HepG2 (cell line): ENCODE data around the gene NOL12. TPM values are rescaled to one million over a fixed set of nuclear protein-coding genes. Genes with fewer than 3 reads are reported as not detected.
A peak's percentile ranks its signal among the peaks of the same experiment; 100 is the strongest.

Source experiments
- ATAC-seq: fragments of 200-7000 bp; cut with Tn5 transposase; 3 replicates; pipeline ENCODE4 v1.9.1; 2020; ENCODE audit warnings: mild to moderate bottlenecking, moderate library complexity
- BruUV-seq: library from RNA; stranded (reverse); fragments of 400-500 nt; replicated peaks from 2 replicates; lab custom pipeline; 2021; lab: Mats Ljungman, UMichigan
- CTCF ChIA-PET: fragments of 300-600 bp; formaldehyde crosslinking; extraction: SDS; loops from one replicate; lab custom pipeline; 2021; ENCODE audit warnings: low total read pairs, inconsistent platforms, low intra/inter-chr PET ratio; lab: Yijun Ruan, JAX
- POLR2A ChIA-PET: fragments of 350-600 bp; sonication (Branson Sonifier 250); formaldehyde crosslinking; loops from one replicate; lab custom pipeline; 2020; ENCODE audit warnings: antibody characterized with exemption, inconsistent platforms; lab: Yijun Ruan, JAX
- DNase-seq: peaks from one replicate; pipeline ENCODE4 v3.0.0-alpha.2; 2015; ENCODE audit warnings: low spot score
- FAIRE-seq: peaks from 3 replicates; lab custom pipeline; 2011; peaks lifted over from hg19 to GRCh38; lab: Jason Lieb, UNC
- H2AFZ ChIP-seq: one replicate; pipeline ENCODE4 v1.6.1; 2011; ENCODE audit warnings: low read length, inconsistent platforms
- H3K27ac ChIP-seq: fragments of 300-600 bp; 3 replicates; pipeline ENCODE4 v1.8.0; 2011; ENCODE audit warnings: mixed run types, mild to moderate bottlenecking, mixed read lengths, low read length, inconsistent platforms; ENCODE audit not compliant: insufficient read depth; ENCODE audit errors: extremely low read length
- H3K27me3 ChIP-seq, 2 experiments: fragments of 200-600 bp in 1 of 2; 2 replicates in 1 of 2; 3 replicates in 1 of 2; pipeline versions ENCODE4 v1.6.0 to v1.8.0; 2011; ENCODE audit warnings: low read length in 2 of 2, mild to moderate bottlenecking in 2 of 2, moderate library complexity in 2 of 2, inconsistent platforms in 1 of 2; ENCODE audit not compliant: insufficient read depth in 2 of 2, control insufficient read depth in 1 of 2
- H3K36me3 ChIP-seq, 2 experiments: fragments of 200-600 bp in 1 of 2; replicated peaks in 1 of 2; 2 replicates in 1 of 2; 3 replicates in 1 of 2; pipeline versions ENCODE4 v1.5.1 to v1.8.0; 2011; ENCODE audit warnings: low read length in 2 of 2, inconsistent platforms in 1 of 2; ENCODE audit not compliant: insufficient read depth in 2 of 2, control insufficient read depth in 1 of 2
- H3K4me1 ChIP-seq: 2 replicates; pipeline ENCODE4 v1.5.1; 2012; ENCODE audit warnings: low read length, inconsistent platforms; ENCODE audit not compliant: insufficient read depth
- H3K4me2 ChIP-seq: 2 replicates; pipeline ENCODE4 v1.6.0; 2011; ENCODE audit warnings: low read depth, low read length, inconsistent platforms
- H3K4me3 ChIP-seq, 3 experiments: fragments of 200-600 bp in 1 of 3; sonication (generic), shearing (Covaris generic) in 1 of 3; replicated peaks in 1 of 3; 2 replicates each; pipeline ENCODE4 v1.5.1; 2011 to 2016; ENCODE audit warnings: low read length in 3 of 3, inconsistent platforms in 2 of 3, low read depth in 2 of 3, mild to moderate bottlenecking in 2 of 3, control low read depth in 1 of 3, mixed read lengths in 1 of 3; ENCODE audit not compliant: insufficient read depth in 1 of 3
- H3K79me2 ChIP-seq: one replicate; pipeline ENCODE4 v1.6.1; 2011; ENCODE audit warnings: low read length, inconsistent platforms; ENCODE audit not compliant: insufficient read depth
- H3K9ac ChIP-seq: 2 replicates; pipeline ENCODE4 v1.6.0; 2011; ENCODE audit warnings: mild to moderate bottlenecking, low read depth, low read length, inconsistent platforms; ENCODE audit not compliant: insufficient read depth
- H3K9me3 ChIP-seq: 2 replicates; pipeline ENCODE4 v1.5.1; 2012; ENCODE audit warnings: mild to moderate bottlenecking, low read length
- H4K20me1 ChIP-seq: 2 replicates; pipeline ENCODE4 v1.6.0; 2011; ENCODE audit warnings: inconsistent platforms, mild to moderate bottlenecking, low read length, moderate library complexity; ENCODE audit not compliant: insufficient read depth
- AFF4 ChIP-seq: sonication (generic); formaldehyde crosslinking; IDR thresholded peaks from 2 replicates; pipeline ENCODE4 v1.4.0; 2020; ENCODE audit warnings: missing genetic modification reagents
- BCL6 ChIP-seq: IDR thresholded peaks from 2 replicates; pipeline ENCODE4 v1.6.1; 2016; ENCODE audit warnings: missing genetic modification reagents, missing compliant biosample characterization
- GATA4 ChIP-seq: sonication (generic); IDR thresholded peaks from 2 replicates; pipeline ENCODE4 v1.6.1; 2016; ENCODE audit warnings: antibody characterized with exemption, low read depth, borderline replicate concordance
- KLF15 ChIP-seq: sonication (generic); formaldehyde crosslinking; IDR thresholded peaks from 2 replicates; pipeline ENCODE4 v1.8.1; 2023; ENCODE audit warnings: borderline replicate concordance, mild to moderate bottlenecking, inconsistent platforms, missing genetic modification reagents, mixed read lengths
- MXD3 ChIP-seq: IDR thresholded peaks from 2 replicates; pipeline ENCODE4 v1.6.1; 2016; ENCODE audit warnings: mild to moderate bottlenecking, missing biosample characterization, missing genetic modification reagents
- NFE2 ChIP-seq: sonication (generic); formaldehyde crosslinking; IDR thresholded peaks from 2 replicates; pipeline ENCODE4 v1.4.0; 2020; ENCODE audit warnings: missing genetic modification reagents
- NFE2L2 ChIP-seq: fragments of 150-350 bp; IDR thresholded peaks from 2 replicates; pipeline ENCODE4 v1.6.1; 2014; ENCODE audit warnings: low read length
- PAXIP1 ChIP-seq: sonication (generic); formaldehyde crosslinking; conservative IDR thresholded peaks from 2 replicates; pipeline ENCODE4 v1.4.0; 2020; ENCODE audit warnings: mild to moderate bottlenecking, missing genetic modification reagents, moderate library complexity
- SATB2 ChIP-seq: sonication (generic); formaldehyde crosslinking; IDR thresholded peaks from 2 replicates; pipeline ENCODE4 v1.5.0; 2020; ENCODE audit warnings: missing genetic modification reagents
- ZNF382 ChIP-seq: sonication (generic); formaldehyde crosslinking; IDR thresholded peaks from 2 replicates; pipeline ENCODE4 v1.5.0; 2020; ENCODE audit warnings: missing genetic modification reagents, mild to moderate bottlenecking, borderline replicate concordance
- ZNF580 ChIP-seq: IDR thresholded peaks from 2 replicates; pipeline ENCODE4 v1.6.1; 2016; ENCODE audit warnings: low read depth, borderline replicate concordance
- ZNF674 ChIP-seq: sonication (generic); formaldehyde crosslinking; IDR thresholded peaks from 2 replicates; pipeline ENCODE4 v1.5.0; 2020; ENCODE audit warnings: low read depth, mild to moderate bottlenecking, missing genetic modification reagents
- ZNF687 ChIP-seq: sonication (generic); formaldehyde crosslinking; IDR thresholded peaks from 2 replicates; pipeline ENCODE4 v1.5.1; 2020; ENCODE audit warnings: mild to moderate bottlenecking, missing genetic modification reagents, moderate library complexity
- WGBS: methylation state at CpG from one replicate; pipeline ENCODE4 v1.1.6; 2017; ENCODE audit warnings: low lambda C conversion rate; 5-methylcytosine and 5-hydroxymethylcytosine counted together
- in situ Hi-C: cut with HindIII; loops from 2 replicates; pipeline ENCODE4 v1.10.0; 2017; ENCODE audit warnings: low pct_unique_long_range_greater_than_20kb; ENCODE audit not compliant: extremely low pct_ligation_motif_present
- intact Hi-C: fragments of 100-400 bp; cut with micrococcal nuclease; formaldehyde crosslinking; loops from one replicate; pipeline ENCODE4 v1.10.0; 2022; ENCODE audit not compliant: unreplicated experiment
- polyA plus RNA-seq, 8 experiments: library from polyadenylated mRNA; depleted of rRNA in 3 of 8; stranded (reverse) in 7 of 8; unstranded in 1 of 8; fragments of >200 nt; fragmentation: Illumina TruSeq in 4 of 8; extraction: Trizol in 4 of 8; gene quantifications; 2 replicates each; pipeline versions ENCODE4 v1.2.1 to v1.2.3, GENCODE V29; 2011 to 2016; ENCODE audit warnings: low read depth in 4 of 8, missing spikeins in 1 of 8, mixed read lengths in 1 of 8; ENCODE audit not compliant: insufficient read depth in 1 of 8
- total RNA-seq, 5 experiments: library from RNA; depleted of rRNA; stranded (reverse); fragments of >200 nt; fragmentation: Illumina TruSeq; extraction: Trizol; gene quantifications; 2 replicates each; pipeline ENCODE4 v1.2.3, GENCODE V29; 2016; ENCODE audit warnings: low read depth in 1 of 5

Gene NOL12
- total and polyA plus RNA-seq, 2 of the 13 experiments (the other 11 are each of a cell fraction or from before 2014, with no cell fraction given), result 14.3 to 31.4 TPM

- ATAC-seq, result peak; percentile 1
- in situ Hi-C loops (no loop called here), intact Hi-C loops (no loop called here)
- H3K27ac ChIP-seq, result peak overlapping the region; percentile 31
- DNase-seq, result no peak
- peak overlapping the region; percentile 86 for H3K4me2 ChIP-seq
- H3K27me3 ChIP-seq, result no peaks in the 10 kb centered on the region
- 76% methylated on average over 3 of the region's 6 CpGs for WGBS
- no TSS peak for BruUV-seq
- H3K79me2 ChIP-seq, result no peaks in the 10 kb centered on the region
- CTCF ChIA-PET, result no interaction called here
- no peaks in the 10 kb centered on the region for H4K20me1 ChIP-seq
- FAIRE-seq, result no peak
- peak overlapping the region; percentile 63 for H3K9ac ChIP-seq
- no peak overlapping the region for H2AFZ ChIP-seq
- H3K9me3 ChIP-seq, result no peaks in the 10 kb centered on the region
- peak overlapping the region; percentile 43 to 61 (median 49) for H3K4me3 ChIP-seq
- peaks cover 72% of the 10 kb centered on the region for H3K4me1 ChIP-seq
- POLR2A ChIA-PET, result interaction anchor here (0.8 to 2.9 kb wide), 14 partner anchors 10 to 126 kb away, joined by 3 to 24 read pairs (median 4); partner anchors contain the start of genes ANKRD54, GGA1, NOL12 and PDXP
- no peaks in the 10 kb centered on the region for H3K36me3 ChIP-seq
- no peak for TF ChIP-seq ZNF674 (CRISPR knock-in tag)
- TF ChIP-seq KLF15 (CRISPR knock-in tag), result no peak
- no peak for TF ChIP-seq NFE2L2
- 0 out of 2 replicates have a peak, but pooled peaks have one; percentile 1 for TF ChIP-seq BCL6
- TF ChIP-seq NFE2 (CRISPR knock-in tag), result no peak
- 0 out of 2 replicates have a peak, but pooled peaks have one; percentile 12 for TF ChIP-seq PAXIP1 (CRISPR knock-in tag)
- no peak for TF ChIP-seq SATB2 (CRISPR knock-in tag)
- no peak for TF ChIP-seq GATA4
- no peak for TF ChIP-seq ZNF580
- TF ChIP-seq MXD3 (CRISPR knock-in tag), result no peak
- no peak for TF ChIP-seq ZNF687 (CRISPR knock-in tag)
- no peak for TF ChIP-seq ZNF382 (CRISPR knock-in tag)
- TF ChIP-seq AFF4, result no peak
Measured at GRCh38 chr22:37734402-37734700, 48.2 kb downstream of the NOL12 start.
